Neural cell (in vitro differentiated cells): ENCODE measurements around the gene AEBP1.

Experiments
- CTCF ChIP-seq: fragments of 450-650 bp; IDR thresholded peaks from 2 replicates; pipeline ENCODE4 v1.5.1; 2014; ENCODE audit warnings: antibody characterized with exemption, mild to moderate bottlenecking, moderate library complexity; ENCODE audit not compliant: poor library complexity, severe bottlenecking
- EZH2 ChIP-seq: fragments of 200-600, 300-800 bp; shearing (Covaris generic), sonication (generic); IDR thresholded peaks from 2 replicates; pipeline ENCODE4 v1.6.1; 2014; ENCODE audit warnings: antibody characterized with exemption, low read length, borderline replicate concordance, mild to moderate bottlenecking; ENCODE audit not compliant: insufficient read depth, poor library complexity, severe bottlenecking
- POLR2AphosphoS5 ChIP-seq: IDR thresholded peaks from 2 replicates; pipeline ENCODE4 v1.6.1; 2012
- SMC3 ChIP-seq: fragments of 450-650 bp; conservative IDR thresholded peaks from 2 replicates; pipeline ENCODE4 v1.6.1; 2014; ENCODE audit warnings: antibody characterized with exemption, mild to moderate bottlenecking, moderate library complexity; ENCODE audit not compliant: poor library complexity

- TF ChIP-seq CTCF (no peak), EZH2 (no peak), SMC3 (no peak), POLR2AphosphoS5 (no peak)
Measured at GRCh38 chr7:44058759-44059218, 45.4 kb upstream of the AEBP1 start.
